HG03354 (cell line): ENCODE measurements around the gene CDH13.
A peak's percentile ranks its signal among the peaks of the same experiment; 100 is the strongest.

Experiments used
- ATAC-seq: cut with Tn5 transposase; IDR thresholded peaks from one replicate; pipeline ENCODE4 v1.9.1; 2021; ENCODE audit warnings: mild to moderate bottlenecking; ENCODE audit not compliant: unreplicated experiment, poor library complexity, severe bottlenecking

CDH13 gene

DNA sequence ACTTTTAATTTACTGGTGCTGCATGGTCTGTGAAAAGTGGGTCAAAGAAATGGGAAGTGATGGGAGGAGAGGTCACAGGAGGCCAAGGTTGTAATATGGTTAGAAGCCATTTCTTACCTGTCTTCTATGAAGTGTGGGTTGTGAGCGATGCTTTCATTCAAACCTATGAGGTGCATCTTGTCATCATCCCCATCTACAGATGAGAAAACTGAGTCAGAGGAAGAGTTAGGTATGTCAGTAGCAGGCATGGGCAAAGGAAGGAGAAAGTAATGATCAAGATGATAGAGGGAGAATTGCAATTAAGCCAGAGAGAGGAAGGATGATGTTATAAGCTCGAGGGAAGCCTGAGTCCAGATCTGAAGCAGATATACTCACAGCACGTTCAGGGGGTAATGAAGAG, 19.7 kb downstream of the CDH13 start:
- no peak for ATAC-seq

DNA sequence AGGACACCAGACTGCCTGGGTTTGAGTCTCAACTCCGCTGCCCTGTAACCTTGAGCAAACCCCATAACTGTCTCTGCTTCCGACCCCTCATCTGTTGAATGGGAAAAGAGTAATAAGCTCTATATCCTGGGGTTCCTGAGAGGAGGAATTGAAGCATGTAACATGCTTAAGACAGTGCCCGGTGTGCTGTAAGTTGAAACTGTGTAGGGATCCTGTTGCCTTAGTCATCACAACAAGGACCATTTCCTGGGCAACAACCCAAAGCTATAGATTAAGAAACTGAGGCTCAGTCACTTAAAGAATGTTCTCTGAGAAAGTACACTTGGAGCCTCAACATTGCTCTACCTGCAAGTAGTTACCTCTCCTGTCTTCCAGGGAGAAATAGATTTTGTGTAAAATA, 23.0 kb downstream of the CDH13 start:
- no peak for ATAC-seq

DNA sequence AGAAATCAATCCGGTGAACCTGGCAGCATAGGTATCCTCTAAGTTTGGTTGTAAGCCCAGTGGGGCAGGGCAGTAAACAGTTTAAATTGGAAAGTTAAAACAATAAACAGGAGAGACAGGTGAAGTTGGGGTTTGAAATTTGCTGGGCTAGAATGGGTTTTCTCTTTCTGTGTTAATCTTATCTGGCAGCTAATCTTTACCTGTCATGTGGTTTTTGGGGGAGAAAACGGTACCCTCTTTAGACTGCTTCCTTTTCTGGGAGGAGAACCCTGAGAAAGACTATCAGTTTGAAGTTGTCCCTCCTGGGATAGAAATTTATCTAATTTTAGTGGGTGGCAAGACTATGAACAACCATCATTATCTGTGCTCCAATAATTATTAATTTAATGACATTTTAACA, 24.0 kb downstream of the CDH13 start:
- no peak for ATAC-seq

DNA sequence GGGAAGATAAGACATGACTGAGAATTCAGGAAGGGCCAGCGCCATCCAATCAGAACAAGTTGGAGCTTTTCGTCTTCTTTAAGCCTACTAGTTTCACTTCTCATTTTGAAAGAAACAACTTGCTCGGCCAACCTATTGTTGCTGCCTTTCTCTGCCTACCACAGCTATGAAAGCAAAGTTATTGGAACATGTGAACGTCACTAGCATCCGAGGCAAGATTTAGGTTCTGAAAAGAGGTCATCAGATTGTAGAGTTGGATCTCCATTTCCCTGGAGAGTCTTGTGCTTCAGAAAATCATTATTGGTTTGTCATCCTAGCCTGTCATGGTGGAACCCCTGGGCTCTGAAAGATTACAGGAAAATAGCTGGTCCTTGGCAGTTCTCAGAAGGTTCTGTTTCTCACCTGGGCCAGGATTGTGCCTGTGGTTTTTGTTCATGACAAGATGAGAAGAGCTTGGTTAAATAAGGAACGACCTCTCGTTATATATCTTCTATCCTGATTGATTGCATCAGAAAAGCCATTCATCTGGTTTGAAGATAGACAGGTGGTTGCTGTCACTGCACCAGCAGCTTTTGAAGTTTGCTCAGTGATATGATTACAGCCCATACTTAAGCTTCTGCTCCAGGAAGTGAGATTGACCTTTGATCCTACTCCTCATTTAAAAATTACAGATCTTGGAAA, 25.3 kb downstream of the CDH13 start:
- ATAC-seq, result peak; percentile 50

DNA sequence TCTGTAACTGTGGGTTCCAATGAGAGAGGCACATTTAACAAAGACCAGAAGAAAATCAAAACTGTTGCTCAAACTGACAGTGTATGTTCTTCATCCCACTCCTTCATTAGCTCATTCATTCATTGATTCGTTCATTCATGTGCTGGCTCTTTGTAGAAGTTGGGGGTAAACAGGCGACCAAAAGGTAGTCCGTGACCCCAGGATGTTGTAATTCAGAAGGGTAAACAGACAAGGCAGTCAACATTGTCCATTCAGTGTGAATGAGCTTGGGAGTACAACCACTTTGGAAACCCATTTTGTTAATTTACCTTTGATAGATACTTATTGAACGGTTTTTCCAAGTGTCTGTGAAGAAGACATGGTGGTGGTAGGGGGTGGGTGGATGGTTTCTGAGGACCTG, 26.1 kb downstream of the CDH13 start:
- ATAC-seq, result no peak

DNA sequence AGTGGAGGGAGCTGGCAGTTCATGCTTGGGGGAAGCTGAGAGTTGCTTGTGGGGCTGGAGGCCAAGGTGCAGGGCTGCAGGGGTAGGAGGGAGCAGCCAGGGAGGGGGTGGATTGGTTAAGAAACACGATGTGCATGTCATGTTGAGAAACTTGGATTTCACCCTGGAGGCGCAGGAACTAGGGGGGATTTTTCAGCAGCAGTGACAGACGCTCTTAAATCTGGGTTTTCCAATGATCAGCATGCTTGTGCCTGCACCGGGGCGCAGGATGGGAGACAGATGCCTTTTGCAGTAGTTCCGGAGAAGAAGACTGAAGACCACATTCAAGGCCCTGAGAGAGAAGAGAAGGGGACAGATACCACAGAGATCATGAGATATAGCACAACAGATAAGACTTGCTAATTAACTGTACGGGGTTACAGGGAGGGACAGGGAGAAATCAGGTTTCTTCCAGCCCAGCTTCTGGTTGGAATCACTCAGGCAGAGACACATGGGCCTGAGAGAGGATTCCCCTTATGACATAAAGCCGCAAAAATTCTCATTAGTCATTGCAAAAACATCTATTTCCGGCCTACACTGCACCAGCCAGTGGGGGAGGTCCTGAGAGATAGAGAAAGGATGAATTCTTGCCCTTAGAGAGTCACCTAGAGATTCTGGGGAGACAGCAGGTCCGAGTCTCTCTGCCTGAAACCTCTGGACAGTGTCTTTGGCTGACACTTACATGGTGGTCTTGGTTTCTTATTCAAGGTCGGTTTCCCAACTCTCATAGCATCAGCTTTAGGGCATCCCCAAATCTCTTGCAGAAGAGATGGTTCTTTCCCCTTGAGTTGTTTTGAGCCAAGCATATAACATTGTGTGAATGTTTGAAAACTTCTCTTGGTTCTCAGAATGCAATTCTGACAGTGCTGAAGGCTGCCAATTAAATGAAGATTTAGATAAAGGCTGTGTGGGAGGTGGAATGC, 27.1 kb downstream of the CDH13 start:
- ATAC-seq, result peak; percentile 78

DNA sequence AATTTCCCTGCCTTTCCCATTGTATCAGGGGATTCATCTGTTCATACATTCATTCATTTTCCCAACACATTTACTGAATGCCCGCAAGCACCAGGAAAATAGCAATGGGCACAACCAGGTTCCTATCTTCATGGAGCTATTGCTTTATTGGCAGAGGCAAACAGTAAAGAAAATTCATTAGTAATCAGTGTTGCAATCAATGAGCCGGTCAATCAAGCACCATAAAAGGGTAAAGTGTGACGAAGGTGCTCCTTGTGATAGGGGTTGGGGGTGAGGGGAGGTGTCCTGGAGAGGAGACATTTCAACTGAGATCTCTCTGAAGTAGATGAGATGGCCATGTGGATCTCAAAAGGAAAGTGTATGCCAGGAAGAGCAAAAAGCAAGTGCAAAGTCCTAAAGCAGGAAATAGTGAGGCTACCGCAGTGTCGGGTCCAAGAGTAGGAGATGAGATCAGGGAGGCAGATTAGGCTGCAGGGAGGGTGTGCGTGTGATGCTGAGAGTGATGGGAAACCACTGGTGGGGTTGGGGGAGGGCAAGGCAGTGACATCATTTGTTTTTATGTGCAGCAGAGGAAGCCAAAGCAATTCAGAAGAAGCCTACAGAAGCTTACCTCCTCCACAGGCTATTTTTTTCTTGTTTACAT, 28.4 kb downstream of the CDH13 start:
- no peak for ATAC-seq

DNA sequence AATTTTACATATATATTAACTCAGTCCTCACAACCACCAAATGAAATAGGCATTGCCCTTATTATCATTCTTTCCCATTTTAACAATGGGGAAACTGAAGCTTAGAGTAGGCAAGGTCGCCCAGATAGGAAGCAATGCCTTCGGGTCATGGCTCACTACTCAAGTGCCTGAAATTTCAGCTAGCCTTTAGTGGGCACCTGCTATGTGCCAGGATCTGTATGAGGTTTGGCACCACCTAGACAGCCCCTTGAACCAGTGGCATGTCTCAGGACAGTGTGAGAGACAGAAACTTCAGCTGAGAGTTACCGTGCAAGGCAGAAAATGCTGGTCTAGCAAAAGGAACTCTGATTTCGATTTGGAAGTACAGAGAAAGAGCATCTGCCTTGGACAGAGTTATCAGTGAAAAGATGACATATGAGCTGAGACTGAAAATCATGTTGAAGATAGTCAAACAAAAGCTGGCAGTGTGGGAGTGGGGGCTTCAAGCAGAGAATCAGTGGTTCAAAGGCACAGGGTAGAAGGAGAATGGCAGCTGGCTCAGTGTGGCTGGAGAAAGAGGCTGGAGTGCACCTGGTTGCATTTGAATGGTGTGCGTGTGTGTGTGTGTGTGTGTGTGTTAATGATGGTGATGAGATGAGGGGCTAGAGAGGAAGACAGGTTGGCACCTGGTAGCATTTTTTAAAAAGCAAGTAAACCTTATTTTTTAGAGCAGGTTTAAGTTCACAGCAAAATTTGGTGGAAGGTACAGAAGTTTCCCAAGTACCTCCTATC, 29.1 kb downstream of the CDH13 start:
- no peak for ATAC-seq

DNA sequence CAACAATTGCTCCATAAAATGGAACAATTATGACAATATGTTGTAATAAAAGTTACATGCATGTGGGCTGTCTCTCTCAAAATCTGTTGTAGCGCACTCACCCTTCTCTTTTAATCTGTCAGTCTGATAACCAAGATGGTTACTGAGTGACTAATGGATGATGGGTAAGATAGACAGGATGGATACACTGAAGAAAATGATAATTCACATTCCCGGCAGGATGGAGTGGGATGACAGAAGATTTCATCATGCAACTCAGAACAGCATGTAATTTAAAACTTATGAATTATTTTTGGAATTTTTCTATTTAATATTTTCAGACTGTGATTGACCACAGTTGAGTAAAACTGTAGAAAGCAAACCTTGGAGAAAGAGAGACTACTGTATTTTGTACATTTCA, 30.5 kb downstream of the CDH13 start:
- no peak for ATAC-seq

DNA sequence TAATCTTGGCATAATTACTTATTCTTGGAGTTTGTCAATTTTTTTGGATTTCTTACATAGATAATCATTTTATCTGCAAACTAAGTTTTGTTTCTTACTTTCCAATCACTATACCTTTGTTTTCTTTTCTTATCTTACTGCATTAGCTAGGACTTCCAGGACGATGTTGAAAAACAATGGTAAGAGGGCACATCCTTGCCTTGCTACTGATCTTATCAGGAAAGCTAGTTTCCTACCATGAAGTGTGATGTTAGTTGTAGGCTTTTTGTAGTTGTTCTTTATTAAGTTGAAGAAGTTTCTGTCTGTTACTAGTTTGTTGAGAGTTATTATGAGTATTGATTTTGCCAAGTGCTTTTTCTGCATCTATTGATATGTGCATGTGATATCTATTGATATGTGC, 31.0 kb downstream of the CDH13 start:
- ATAC-seq, result no peak

DNA sequence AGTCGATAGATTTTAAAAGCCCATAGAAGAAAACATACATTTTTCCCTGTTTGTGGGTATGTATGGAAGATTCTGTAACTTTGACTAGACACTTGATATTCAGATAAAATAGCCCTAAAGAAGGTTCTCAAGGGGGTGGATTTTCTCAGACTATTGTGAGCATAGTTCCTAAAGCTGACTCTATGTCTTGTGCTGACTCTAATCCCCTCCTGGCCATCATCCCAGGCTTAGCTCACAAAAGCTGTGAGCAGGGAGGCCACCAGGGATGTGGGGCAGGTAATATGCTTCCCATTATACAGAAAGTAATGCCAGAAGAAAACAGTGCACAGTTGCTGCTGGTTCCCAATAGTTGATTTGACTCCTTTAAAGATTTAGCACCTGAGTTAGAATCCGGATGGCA, 32.0 kb downstream of the CDH13 start:
- ATAC-seq, result no peak

DNA sequence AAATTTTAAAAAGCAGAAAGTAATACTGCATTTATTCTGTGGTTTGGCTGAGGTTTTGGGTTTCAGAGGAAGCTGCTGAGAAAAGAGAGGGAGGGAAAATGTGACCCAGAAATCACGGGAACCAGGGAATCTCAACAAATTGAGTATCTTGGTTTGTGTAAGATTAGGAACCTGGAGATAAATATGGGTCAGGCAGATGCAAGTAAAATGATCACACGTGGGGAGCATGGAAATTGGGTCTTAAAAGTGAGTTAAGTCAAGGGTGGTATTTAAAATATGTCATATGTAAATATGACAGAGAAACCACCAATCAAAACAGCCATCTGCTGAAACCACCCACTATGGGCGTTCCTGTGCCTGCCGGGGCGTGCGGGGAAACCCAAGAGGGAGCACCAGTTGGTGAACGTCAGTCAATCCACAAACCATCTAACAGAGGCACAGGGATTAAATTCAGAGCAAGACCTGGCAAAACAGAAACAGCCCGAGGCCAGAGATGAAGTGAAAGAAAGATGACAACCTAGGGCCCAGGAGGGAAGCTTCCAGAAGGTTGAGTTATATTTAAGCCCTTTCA, 33.4 kb downstream of the CDH13 start:
- ATAC-seq, result no peak

DNA sequence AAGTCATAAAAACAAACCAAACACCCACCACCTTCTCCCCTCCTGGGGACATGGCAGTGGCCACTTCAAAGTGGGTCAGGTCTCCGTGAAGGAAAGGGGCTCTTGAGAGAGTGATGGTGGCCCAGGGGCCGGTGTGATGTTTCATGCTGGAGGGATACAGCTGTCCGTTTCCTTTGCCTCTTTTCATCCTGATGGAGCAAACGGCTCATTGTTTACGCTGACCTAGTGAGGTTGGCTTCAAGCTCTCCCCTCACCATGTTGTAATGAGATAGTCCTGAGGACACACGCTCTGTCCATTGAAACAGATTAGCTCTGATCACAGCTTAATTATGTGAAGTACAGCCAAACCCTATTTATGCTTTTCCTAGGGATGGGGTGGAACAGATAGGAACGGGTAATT, 34.2 kb downstream of the CDH13 start:
- no peak for ATAC-seq

DNA sequence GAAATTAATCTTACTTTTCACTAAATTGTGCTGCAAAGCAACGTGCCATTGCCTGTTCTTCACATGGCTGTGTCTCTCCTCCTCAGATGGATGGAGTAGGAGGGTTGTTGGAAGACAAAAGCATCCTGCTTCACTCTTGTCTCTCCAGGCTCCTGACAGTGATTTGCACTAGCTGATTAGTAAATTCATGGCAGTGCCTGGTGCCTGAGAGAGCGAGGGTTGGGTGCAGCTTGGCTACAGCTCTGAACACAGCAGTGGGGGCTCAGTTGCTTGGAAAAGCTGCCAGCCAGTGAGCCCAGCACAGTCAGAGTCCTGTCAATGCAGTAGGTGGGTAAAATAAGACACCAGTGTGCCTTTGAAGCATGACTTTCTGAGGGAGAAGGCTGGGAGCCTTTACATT, 37.4 kb downstream of the CDH13 start:
- no peak for ATAC-seq

DNA sequence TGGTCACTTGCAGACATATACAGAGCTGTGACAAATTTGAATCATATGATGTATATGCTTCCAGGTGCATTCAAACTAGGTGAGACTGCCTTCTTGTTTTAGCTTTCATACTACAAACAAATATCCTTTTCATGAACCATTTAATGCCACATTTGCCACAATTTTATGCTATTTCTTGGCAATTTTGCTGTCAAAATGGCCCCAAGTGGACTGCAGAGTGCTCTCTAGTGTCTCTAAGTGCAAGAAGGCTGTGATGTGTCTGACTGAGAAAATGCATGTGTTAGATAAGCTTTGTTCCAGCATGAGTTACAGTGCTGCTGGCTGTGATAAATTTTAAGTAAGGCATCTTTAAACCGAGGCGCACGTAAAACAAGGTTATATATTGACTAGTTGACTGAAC, 38.3 kb downstream of the CDH13 start:
- no peak for ATAC-seq

DNA sequence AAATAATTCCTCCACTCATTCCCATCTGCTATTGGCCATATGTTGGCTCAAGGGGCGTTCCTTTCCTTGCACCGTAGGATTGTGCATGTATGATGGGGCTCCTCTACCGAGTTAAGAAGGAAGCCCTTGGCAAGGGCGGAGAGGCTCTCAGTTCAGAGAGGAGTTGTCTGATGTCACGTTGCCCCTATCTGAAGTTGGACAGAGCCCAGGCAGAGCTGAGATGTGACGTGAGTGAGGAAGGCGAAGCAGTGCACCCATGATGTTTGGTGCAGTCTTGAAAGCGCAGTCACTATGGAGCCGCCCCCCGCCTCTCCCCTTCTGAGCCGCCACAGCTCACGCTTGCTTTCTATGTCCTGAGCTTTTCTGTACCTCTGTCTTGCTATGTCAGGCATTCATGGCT, 40.7 kb downstream of the CDH13 start:
- ATAC-seq, result no peak

DNA sequence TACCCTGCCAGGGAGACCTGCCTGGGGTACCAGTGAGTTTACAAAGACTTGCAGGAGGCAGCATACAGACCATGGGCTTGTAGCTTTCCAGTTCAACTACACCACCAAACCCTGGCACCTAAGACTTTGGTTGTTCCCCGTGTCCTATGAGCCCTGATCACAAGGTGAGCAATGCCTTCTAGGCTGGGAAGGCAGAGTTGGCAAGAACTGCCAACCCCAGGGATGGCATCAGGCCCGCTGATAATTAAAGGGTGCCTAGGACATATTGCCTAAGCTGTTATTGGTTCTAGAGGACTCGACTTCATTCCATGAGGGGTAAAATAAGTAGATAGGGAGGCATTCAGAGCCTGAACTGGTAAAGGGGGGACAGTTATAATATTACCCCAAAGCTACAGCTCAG, 41.3 kb downstream of the CDH13 start:
- no peak for ATAC-seq

DNA sequence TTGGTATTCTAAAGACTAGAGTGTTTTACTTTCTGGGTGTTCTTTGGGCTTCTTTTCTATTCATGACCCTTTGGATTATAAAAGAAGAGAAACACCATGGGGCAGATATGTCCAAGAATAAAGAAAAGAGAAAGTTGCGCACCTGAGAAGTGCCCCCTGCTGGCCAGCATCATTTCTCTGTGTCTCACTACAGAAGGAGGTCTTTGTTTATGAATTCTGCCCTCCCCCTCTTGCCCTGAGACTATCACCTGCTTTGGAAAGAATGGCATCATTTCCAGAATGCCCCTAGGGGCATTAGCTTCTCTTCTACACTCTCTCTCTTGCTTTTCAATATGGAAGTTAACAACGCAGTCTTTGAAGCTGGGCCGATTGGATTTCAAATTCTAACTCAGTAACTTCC, 45.0 kb downstream of the CDH13 start:
- no peak for ATAC-seq

DNA sequence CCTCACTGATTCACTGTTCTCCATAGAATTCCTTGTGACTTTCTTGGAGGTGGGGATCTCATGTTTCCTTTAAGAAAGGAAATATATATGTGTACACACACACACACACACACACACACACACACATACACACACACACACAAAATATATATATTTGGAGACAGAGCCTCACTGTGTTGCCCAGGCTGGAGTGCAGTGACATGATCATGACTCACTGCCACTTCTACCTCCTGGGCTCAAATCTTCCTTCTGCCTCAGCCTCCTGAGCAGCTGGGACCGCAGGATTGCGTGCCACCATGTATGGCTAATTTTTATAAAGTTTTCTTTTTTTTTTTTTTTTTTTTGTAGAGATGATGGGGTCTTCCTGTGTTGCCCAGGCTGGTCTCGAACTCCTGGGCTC, 45.9 kb downstream of the CDH13 start:
- no peak for ATAC-seq

DNA sequence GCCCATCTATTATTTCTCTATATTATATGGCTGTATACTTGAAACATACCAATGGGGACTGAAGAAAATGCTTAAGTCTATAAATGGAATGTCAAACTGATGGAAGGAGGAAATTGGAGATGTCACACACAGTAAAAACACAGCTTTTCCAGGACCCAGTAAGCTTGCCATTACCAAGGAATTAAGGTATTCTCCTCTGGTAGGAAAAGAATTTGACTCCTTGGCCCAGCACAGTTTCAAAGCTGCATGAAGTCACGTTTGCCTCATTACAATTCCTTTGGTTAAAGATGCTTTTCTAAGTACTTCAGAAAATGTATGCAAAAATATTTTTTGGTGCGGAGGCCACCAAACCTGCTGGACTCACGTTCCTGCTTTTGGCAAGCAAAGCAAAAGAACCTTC, 48.5 kb downstream of the CDH13 start:
- ATAC-seq, result no peak
